GM20000 (cell line): ENCODE data around the gene EEF2.

Experiments
- DNase-seq: peaks from one replicate; pipeline ENCODE4 v3.0.0; 2012; ENCODE audit warnings: low spot score
- TF ChIP-seq, protein P1 (sequence below): IDR thresholded peaks from 2 replicates; pipeline ENCODE4 v1.5.1; 2012; ENCODE audit warnings: mild to moderate bottlenecking, control low read depth; ENCODE audit errors: extremely low read depth, missing control alignments

Gene EEF2

DNA sequence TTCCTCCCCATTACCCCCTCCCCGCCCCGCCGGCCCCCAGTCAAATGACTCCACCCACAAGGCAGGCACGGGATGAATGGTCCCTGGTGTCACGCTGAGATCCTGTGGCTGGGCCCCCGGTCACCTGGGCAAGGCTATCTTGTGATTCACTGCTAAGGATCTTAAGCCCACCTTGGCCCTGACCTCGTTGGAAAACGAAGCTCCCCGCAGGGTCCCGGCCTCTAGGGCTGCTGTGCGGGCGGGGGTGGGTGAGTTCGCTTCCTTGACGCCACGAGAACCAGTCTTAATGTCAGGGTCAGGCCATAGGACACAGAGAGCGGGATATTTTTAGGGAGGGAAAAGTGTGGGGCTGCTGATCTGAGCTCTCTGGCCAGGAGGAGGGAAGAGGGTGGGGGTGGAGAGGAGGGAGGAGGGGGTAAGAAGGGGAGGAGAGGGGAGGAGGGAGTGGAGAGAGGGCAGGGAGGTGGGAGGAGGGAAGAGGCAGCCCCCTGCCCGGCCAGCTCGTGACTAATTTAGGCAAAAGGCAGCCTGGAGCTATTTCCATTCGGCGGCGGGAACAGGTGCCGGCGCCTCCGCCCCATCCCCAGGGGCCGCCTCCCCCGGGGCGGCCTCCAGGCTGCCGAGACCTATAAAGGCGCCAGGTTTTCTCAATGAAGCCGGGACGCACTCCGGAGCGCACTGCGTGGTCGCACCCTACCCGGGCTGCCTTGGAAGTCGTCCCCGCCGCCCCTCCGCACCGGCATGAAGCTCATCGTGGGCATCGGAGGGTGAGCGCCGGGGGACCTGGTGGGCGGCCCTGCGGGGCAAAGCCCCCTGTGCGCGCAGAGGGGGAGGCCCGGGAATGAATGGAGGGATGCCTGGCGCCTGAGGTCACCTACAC, 52.1 kb downstream of the EEF2 start, which contains the start of gene NMRK2:
Gene NMRK2 (plus strand): TSS at position 139 of the 880 bp plus-strand sequence. CDS start 603 bp downstream, at position 742.
- peak; percentile 45 for DNase-seq
- TF ChIP-seq, protein P1, sequence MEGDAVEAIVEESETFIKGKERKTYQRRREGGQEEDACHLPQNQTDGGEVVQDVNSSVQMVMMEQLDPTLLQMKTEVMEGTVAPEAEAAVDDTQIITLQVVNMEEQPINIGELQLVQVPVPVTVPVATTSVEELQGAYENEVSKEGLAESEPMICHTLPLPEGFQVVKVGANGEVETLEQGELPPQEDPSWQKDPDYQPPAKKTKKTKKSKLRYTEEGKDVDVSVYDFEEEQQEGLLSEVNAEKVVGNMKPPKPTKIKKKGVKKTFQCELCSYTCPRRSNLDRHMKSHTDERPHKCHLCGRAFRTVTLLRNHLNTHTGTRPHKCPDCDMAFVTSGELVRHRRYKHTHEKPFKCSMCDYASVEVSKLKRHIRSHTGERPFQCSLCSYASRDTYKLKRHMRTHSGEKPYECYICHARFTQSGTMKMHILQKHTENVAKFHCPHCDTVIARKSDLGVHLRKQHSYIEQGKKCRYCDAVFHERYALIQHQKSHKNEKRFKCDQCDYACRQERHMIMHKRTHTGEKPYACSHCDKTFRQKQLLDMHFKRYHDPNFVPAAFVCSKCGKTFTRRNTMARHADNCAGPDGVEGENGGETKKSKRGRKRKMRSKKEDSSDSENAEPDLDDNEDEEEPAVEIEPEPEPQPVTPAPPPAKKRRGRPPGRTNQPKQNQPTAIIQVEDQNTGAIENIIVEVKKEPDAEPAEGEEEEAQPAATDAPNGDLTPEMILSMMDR, result no peak

DNA sequence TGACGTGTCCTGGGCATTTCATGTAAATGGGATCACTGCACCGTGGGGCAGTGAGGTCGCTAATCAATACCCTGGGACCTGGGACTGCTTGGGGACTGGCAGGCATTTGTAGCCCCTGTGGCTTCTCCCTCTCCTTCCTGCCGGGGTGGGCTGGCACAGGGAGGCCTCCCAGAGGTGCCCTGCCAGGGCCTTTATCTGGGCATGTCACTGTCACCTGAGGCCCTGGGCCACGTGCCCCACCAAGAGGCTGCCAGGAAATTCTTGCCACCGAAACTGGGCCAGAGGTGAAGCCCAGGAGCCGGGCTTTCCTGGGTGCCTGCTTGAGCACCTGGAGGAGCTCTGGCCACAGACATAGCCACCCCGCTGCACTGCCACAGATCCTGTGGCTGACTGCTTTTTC, 54.2 kb downstream of the EEF2 start:
- DNase-seq, result no peak
- TF ChIP-seq, protein P1, result no peak
